ENCODE results near the gene TNXB.
"Not testable (repeated sequence)": the region's sequence is repeated elsewhere in the genome, so short reads cannot be mapped to it uniquely, and the experiment has no call there.

Gene TNXB

GRCh38 chr6:32109114-32109764, at the start of gene TNXB:
Gene TNXB, minus strand, starts transcription at chr6:32109338. Its CDS starts 11,140 bp downstream, at chr6:32098198.
- no peak for DNase-seq (ENCODE audit: low read depth)

GRCh38 chr6:32158052-32158451, 48.9 kb upstream of the TNXB start:
- no peak for DNase-seq (ENCODE audit: low read depth)

- DNase-seq (ENCODE audit: low read depth) = no peak
Observed at GRCh38 chr6:32156891-32157290, 47.8 kb upstream of the TNXB start.

GRCh38 chr6:32154514-32155161, 45.5 kb upstream of the TNXB start:
- DNase-seq (ENCODE audit: low read depth) = peak; percentile 80

GRCh38 chr6:32153564-32154513, 44.7 kb upstream of the TNXB start, which contains the start of gene PPT2:
Gene PPT2, plus strand, starts transcription at chr6:32154141. Its CDS starts 454 bp downstream, at chr6:32154595.
- peak; percentile 94 for DNase-seq (ENCODE audit: low read depth)

GRCh38 chr6:32152769-32153563, 43.8 kb upstream of the TNXB start:
- peak; percentile 64 for DNase-seq (ENCODE audit: low read depth)

GRCh38 chr6:32151863-32152768, 43.0 kb upstream of the TNXB start, which contains the start of gene PRRT1:
Gene PRRT1, minus strand, starts transcription at chr6:32151939. Its CDS starts 112 bp downstream, at chr6:32151827.
- peak; percentile 34 for DNase-seq (ENCODE audit: low read depth)

GRCh38 chr6:32151181-32151862, 42.2 kb upstream of the TNXB start:
- no peak for DNase-seq (ENCODE audit: low read depth)

GRCh38 chr6:32149932-32150870, 41.1 kb upstream of the TNXB start:
- no peak for DNase-seq (ENCODE audit: low read depth)

GRCh38 chr6:32149092-32149755, 40.1 kb upstream of the TNXB start:
- no peak for DNase-seq (ENCODE audit: low read depth)

- DNase-seq (ENCODE audit: low read depth) = no peak
Observed at GRCh38 chr6:32148289-32149091, 39.4 kb upstream of the TNXB start.

GRCh38 chr6:32147401-32148132, 38.4 kb upstream of the TNXB start:
- DNase-seq (ENCODE audit: low read depth) = no peak

- no peak for DNase-seq (ENCODE audit: low read depth)
Observed at GRCh38 chr6:32146687-32147086, 37.5 kb upstream of the TNXB start.

- no peak for DNase-seq (ENCODE audit: low read depth)
Observed at GRCh38 chr6:32146287-32146686, 37.1 kb upstream of the TNXB start.

GRCh38 chr6:32144238-32144637, 35.1 kb upstream of the TNXB start:
- DNase-seq (ENCODE audit: low read depth) = not testable (repeated sequence)

GRCh38 chr6:32140420-32141046, 31.4 kb upstream of the TNXB start:
- DNase-seq (ENCODE audit: low read depth) = no peak
